HG02610 (cell line): ENCODE results near the gene ETFB.
A peak's percentile ranks its signal among the peaks of the same experiment; 100 is the strongest.

Source experiments
- ATAC-seq: cut with Tn5 transposase; IDR thresholded peaks from one replicate; pipeline ENCODE4 v1.9.1; 2021; ENCODE audit warnings: mild to moderate bottlenecking, moderate library complexity; ENCODE audit not compliant: unreplicated experiment

Gene ETFB

GRCh38 chr19:51372649-51373504 is 6.7 kb upstream of the ETFB start, which contains the start of gene NKG7:
TSS of gene NKG7 (minus strand) at chr19:51372654. CDS start at chr19:51372535, 119 bp downstream.
- peak; percentile 38 for ATAC-seq

GRCh38 chr19:51372021-51372648 is 5.9 kb upstream of the ETFB start:
- ATAC-seq, result no peak

- ATAC-seq, result no peak
Measured at GRCh38 chr19:51371186-51371690, 5.0 kb upstream of the ETFB start.

- ATAC-seq, result no peak
Measured at GRCh38 chr19:51370230-51370629, 4.0 kb upstream of the ETFB start.

- no peak for ATAC-seq
Measured at GRCh38 chr19:51368366-51369282, 2.4 kb upstream of the ETFB start, which contains the start of gene CLDND2. TSS of gene CLDND2 (minus strand) at chr19:51369003. CDS start at chr19:51368577, 426 bp downstream.

- peak; percentile 76 for ATAC-seq
Measured at GRCh38 chr19:51367565-51368365, 1.6 kb upstream of the ETFB start.

GRCh38 chr19:51367255-51367564 is 1.0 kb upstream of the ETFB start:
- peak; percentile 1 for ATAC-seq

- peak; percentile 48 for ATAC-seq
Measured at GRCh38 chr19:51366389-51367254, 434 bp upstream of the ETFB start.

- no peak for ATAC-seq
Measured at GRCh38 chr19:51365211-51365964, 800 bp downstream of the ETFB start.

- ATAC-seq, result no peak
Measured at GRCh38 chr19:51364200-51365106, 1.7 kb downstream of the ETFB start.

- no peak for ATAC-seq
Measured at GRCh38 chr19:51361239-51361638, 4.9 kb downstream of the ETFB start.

- no peak for ATAC-seq
Measured at GRCh38 chr19:51359294-51359693, 6.9 kb downstream of the ETFB start.

GRCh38 chr19:51357952-51358351 is 8.2 kb downstream of the ETFB start:
- no peak for ATAC-seq

- ATAC-seq, result no peak
Measured at GRCh38 chr19:51356159-51356801, 9.9 kb downstream of the ETFB start.

GRCh38 chr19:51354742-51355148 is 11.4 kb downstream of the ETFB start:
- no peak for ATAC-seq

GRCh38 chr19:51354103-51354741 is 12.0 kb downstream of the ETFB start:
- ATAC-seq, result no peak
